ENCODE results near the gene ITPKC. TPM values are rescaled to one million over a fixed set of nuclear protein-coding genes. Genes with fewer than 3 reads are reported as not detected.
"Not testable (repeated sequence)": the region's sequence is repeated elsewhere in the genome, so short reads cannot be mapped to it uniquely, and the experiment has no call there.

Gene ITPKC
- total RNA-seq, 2 experiments from 2014 or later: 4.7 to 5.3 TPM

DNA sequence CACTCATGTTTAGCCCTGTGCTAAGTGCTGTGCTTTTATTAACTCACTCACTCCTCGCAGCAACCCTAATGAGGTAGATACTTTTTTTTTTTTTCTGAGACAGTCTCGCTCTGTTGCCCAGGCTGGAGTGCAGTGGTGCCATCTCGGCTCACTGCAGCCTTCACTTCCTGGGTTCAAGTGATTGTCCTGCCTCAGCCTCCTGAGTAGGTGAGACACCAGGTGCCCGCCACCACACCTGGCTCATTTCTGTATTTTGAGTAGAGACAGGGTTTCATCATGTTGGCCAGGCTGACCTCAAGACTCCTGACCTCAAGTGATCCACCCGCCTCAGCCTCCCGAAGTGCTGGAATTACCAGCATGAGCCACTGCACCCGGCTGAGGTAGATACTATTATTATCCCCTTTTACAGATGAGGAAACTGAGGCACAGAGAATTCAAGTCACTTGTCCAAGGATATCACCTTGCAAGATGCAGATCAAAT, 2.5 kb downstream of the ITPKC start:
- CTCF ChIA-PET: interaction anchor here (0.9 kb wide), 1 partner anchor 8 kb away, joined by 3 read pairs; no protein-coding TSS in a partner anchor
- DNase-seq: no peak

GRCh38 chr19:40721140-40721486, 4.2 kb downstream of the ITPKC start:
- H3K36me3 Mint-ChIP-seq (ENCODE audit: low read depth): peaks cover 22% of the 10 kb centered on the region
- ATAC-seq: no peak
- no peaks in the 10 kb centered on the region for H3K27me3 Mint-ChIP-seq (ENCODE audit: low read depth)
- CTCF ChIA-PET: no interaction called here
- no peak overlapping the region for H3K4me3 Mint-ChIP-seq
- no peak for DNase-seq
- H3K27ac Mint-ChIP-seq: no peak overlapping the region
- H3K9me3 Mint-ChIP-seq (ENCODE audit: insufficient read depth): no peaks in the 10 kb centered on the region
- POLR2A ChIA-PET: no interaction called here
- H3K4me1 Mint-ChIP-seq (ENCODE audit: low read depth): peaks cover 31% of the 10 kb centered on the region

More for the DNA sequence above, 2.5 kb downstream of the ITPKC start:
- Mint-ChIP-seq H3K4me3 (peak overlapping the region; percentile 5), H3K36me3 (ENCODE audit: low read depth) (peaks cover 16% of the 10 kb centered on the region), H3K4me1 (ENCODE audit: low read depth) (peaks cover 46% of the 10 kb centered on the region), H3K27ac (peak overlapping the region; percentile 11), H3K27me3 (ENCODE audit: low read depth) (no peaks in the 10 kb centered on the region), H3K9me3 (ENCODE audit: insufficient read depth) (no peaks in the 10 kb centered on the region)
- POLR2A ChIA-PET: no interaction called here
- ATAC-seq: no peak

- DNase-seq: no peak
- Mint-ChIP-seq H3K4me1 (ENCODE audit: low read depth) (peaks cover 26% of the 10 kb centered on the region), H3K27me3 (ENCODE audit: low read depth) (no peaks in the 10 kb centered on the region), H3K27ac (no peak overlapping the region), H3K4me3 (no peak overlapping the region), H3K9me3 (ENCODE audit: insufficient read depth) (no peaks in the 10 kb centered on the region), H3K36me3 (ENCODE audit: low read depth) (peaks cover 27% of the 10 kb centered on the region)
- no peak for ATAC-seq
- POLR2A ChIA-PET: interaction anchor here (1.0 kb wide), 1 partner anchor 22 kb away, joined by 3 read pairs; no protein-coding TSS in a partner anchor
- CTCF ChIA-PET: no interaction called here
These were observed 5.2 kb downstream of the ITPKC start for GRCh38 chr19:40721936-40722661.

DNA sequence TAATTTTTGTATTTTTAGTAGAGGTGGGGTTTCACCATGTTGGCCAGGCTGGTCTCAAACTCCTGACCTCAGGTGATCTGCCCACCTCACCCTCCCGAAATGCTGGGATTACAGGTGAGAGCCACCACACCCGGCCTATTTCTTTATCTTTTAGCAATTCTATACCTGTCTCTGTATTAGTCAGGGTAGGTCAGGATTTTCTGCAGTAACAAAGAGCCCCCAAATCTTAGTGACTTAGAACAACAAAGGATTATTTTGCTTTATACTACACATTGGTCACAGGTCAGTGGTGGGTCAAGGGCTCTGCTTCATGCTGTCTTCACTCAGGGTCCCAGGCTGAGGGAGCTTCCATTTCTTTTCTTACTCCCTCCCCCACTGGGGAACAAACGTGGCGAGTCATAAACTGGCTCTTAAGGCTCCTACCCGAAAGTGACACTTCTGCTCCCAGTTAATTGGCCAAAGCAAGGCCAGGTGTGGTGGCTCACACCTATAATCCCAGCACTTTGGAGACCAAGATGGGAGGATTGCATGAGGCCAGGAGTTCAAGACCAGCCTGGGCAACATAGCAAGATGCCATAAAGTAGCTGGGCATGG, 6.8 kb downstream of the ITPKC start:
- H3K9me3 Mint-ChIP-seq (ENCODE audit: insufficient read depth): no peaks in the 10 kb centered on the region
- ATAC-seq: no peak
- ChIA-PET CTCF (no interaction called here), POLR2A (no interaction called here)
- H3K4me3 Mint-ChIP-seq: no peak overlapping the region
- peaks cover 30% of the 10 kb centered on the region for H3K36me3 Mint-ChIP-seq (ENCODE audit: low read depth)
- no peaks in the 10 kb centered on the region for H3K27me3 Mint-ChIP-seq (ENCODE audit: low read depth)
- H3K4me1 Mint-ChIP-seq (ENCODE audit: low read depth): peaks cover 17% of the 10 kb centered on the region
- H3K27ac Mint-ChIP-seq: no peak overlapping the region
- DNase-seq: no peak

DNA sequence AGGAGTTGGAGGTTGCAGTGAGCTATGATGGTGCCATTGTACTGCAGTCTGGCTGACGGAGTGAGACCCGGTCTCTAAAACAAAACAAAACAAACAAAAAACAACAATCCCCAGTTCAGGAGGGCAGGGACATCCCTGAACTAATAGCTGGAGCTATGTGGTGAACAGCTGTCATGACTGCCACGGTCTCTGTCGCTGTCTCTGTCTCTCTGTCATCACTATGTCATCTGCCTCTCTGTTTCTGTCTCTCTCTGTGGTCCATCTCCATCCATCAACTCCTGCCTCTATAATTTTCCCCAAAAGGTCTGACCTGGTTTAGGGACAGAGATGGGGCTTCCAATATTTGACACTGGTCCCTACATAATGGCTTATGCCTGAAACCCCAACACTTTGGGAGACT, 7.4 kb downstream of the ITPKC start:
- H3K27me3 Mint-ChIP-seq (ENCODE audit: low read depth): no peaks in the 10 kb centered on the region
- peaks cover 30% of the 10 kb centered on the region for H3K36me3 Mint-ChIP-seq (ENCODE audit: low read depth)
- no peak overlapping the region for H3K4me3 Mint-ChIP-seq
- no peaks in the 10 kb centered on the region for H3K9me3 Mint-ChIP-seq (ENCODE audit: insufficient read depth)
- peaks cover 13% of the 10 kb centered on the region for H3K4me1 Mint-ChIP-seq (ENCODE audit: low read depth)
- no peak overlapping the region for H3K27ac Mint-ChIP-seq
- POLR2A ChIA-PET: no interaction called here
- CTCF ChIA-PET: no interaction called here
- DNase-seq: no peak
- ATAC-seq: no peak

DNA sequence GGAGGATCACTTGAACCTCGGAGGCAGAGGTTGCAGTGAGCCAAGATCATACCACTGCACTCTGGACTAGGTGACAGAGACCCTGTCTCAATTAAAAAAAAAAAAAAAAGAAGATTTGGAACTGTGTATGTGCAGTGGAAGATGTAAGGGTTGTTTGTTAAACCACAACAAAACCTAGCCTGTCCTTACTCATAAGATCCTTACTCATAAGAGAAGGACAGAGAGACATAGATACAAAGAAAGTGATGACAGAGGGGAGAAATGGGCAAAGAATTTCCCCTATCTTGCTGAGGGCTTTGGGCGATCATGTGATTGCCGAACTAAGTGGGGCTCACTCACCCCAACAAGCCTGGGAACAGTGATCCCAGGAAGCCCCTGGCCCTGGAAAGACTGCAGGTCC, 7.9 kb downstream of the ITPKC start:
- Mint-ChIP-seq H3K27me3 (ENCODE audit: low read depth) (no peaks in the 10 kb centered on the region), H3K4me3 (no peak overlapping the region), H3K4me1 (ENCODE audit: low read depth) (peaks cover 9% of the 10 kb centered on the region), H3K36me3 (ENCODE audit: low read depth) (peaks cover 30% of the 10 kb centered on the region), H3K9me3 (ENCODE audit: insufficient read depth) (no peaks in the 10 kb centered on the region), H3K27ac (no peak overlapping the region)
- ATAC-seq (no peak), DNase-seq (no peak)
- ChIA-PET POLR2A (no interaction called here), CTCF (no interaction called here)

DNA sequence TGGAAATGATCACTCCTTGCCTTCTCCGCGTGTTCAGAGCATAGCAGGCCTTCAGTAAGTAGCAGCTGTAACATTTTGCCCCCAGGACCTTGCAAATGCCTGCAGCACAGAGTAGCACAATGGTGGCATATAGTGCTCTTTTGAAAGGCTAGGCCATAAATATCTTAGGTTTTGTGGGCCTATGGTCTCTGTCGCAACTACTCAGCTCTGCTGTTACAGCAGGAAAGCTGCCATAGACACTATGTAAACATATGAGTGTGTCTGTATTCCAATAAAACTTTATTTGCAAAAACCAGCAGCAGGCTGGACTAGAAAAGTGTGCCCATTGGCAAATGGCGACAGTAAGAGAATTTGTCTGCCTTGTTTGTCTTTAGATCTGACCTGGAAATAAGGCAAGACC, 9.4 kb downstream of the ITPKC start:
- no peaks in the 10 kb centered on the region for H3K9me3 Mint-ChIP-seq (ENCODE audit: insufficient read depth)
- no peak overlapping the region for H3K27ac Mint-ChIP-seq
- ATAC-seq: no peak
- DNase-seq: no peak
- H3K27me3 Mint-ChIP-seq (ENCODE audit: low read depth): no peaks in the 10 kb centered on the region
- ChIA-PET POLR2A (interaction anchor here (1.0 kb wide), 1 partner anchor 9 kb away, joined by 3 read pairs; the partner anchor contains the start of genes COQ8B and ITPKC), CTCF (no interaction called here)
- H3K36me3 Mint-ChIP-seq (ENCODE audit: low read depth): peaks cover 29% of the 10 kb centered on the region
- no peak overlapping the region for H3K4me3 Mint-ChIP-seq
- no peaks in the 10 kb centered on the region for H3K4me1 Mint-ChIP-seq (ENCODE audit: low read depth)

GRCh38 chr19:40730065-40730464, 13.2 kb downstream of the ITPKC start:
- H3K4me3 Mint-ChIP-seq; H3K27me3 Mint-ChIP-seq (ENCODE audit: low read depth); DNase-seq; H3K4me1 Mint-ChIP-seq (ENCODE audit: low read depth); H3K9me3 Mint-ChIP-seq (ENCODE audit: insufficient read depth); ATAC-seq; H3K27ac Mint-ChIP-seq: not testable (repeated sequence)
- H3K36me3 Mint-ChIP-seq (ENCODE audit: low read depth): peaks cover 27% of the 10 kb centered on the region
- CTCF ChIA-PET: interaction anchor here (1.6 kb wide), 1 partner anchor 95 kb away, joined by 4 read pairs; no protein-coding TSS in a partner anchor
- POLR2A ChIA-PET: interaction anchor here (0.7 to 1.2 kb wide), 3 partner anchors 11 to 14 kb away, joined by 3 read pairs; partner anchors contain the start of genes COQ8B and ITPKC

GRCh38 chr19:40732304-40732703, 15.4 kb downstream of the ITPKC start:
- H3K9me3 Mint-ChIP-seq (ENCODE audit: insufficient read depth); H3K4me1 Mint-ChIP-seq (ENCODE audit: low read depth); CTCF ChIA-PET; DNase-seq; POLR2A ChIA-PET; H3K4me3 Mint-ChIP-seq; H3K27ac Mint-ChIP-seq; ATAC-seq; H3K27me3 Mint-ChIP-seq (ENCODE audit: low read depth): not testable (repeated sequence)
- H3K36me3 Mint-ChIP-seq (ENCODE audit: low read depth): peaks cover 20% of the 10 kb centered on the region

DNA sequence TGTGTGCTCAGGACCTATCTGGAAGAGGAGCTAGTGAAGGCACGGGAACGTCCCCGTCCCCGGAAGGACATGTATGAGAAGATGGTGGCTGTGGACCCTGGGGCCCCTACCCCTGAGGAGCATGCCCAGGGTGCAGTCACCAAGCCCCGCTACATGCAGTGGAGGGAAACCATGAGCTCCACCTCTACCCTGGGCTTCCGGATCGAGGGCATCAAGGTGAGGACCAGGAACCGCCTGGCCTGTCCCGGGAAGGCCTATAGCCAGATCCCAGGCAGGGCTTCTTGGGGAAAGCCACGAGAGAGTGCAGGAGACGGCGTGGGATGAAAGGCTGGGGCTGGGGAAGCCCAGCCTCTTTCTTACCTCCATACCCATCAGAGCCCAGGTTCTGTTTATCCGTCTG, 16.2 kb downstream of the ITPKC start:
- ChIA-PET CTCF (interaction anchor here (1.0 to 1.8 kb wide), 3 partner anchors 9 to 65 kb away, joined by 3 to 9 read pairs (median 3); partner anchors contain the start of gene EGLN2), POLR2A (interaction anchor here (1.3 kb wide), 1 partner anchor 17 kb away, joined by 3 read pairs; the partner anchor contains the start of genes COQ8B and ITPKC)
- Mint-ChIP-seq H3K27ac (no peak overlapping the region), H3K36me3 (ENCODE audit: low read depth) (peaks cover 21% of the 10 kb centered on the region), H3K27me3 (ENCODE audit: low read depth) (no peaks in the 10 kb centered on the region), H3K4me3 (no peak overlapping the region), H3K9me3 (ENCODE audit: insufficient read depth) (no peaks in the 10 kb centered on the region), H3K4me1 (ENCODE audit: low read depth) (no peaks in the 10 kb centered on the region)
- DNase-seq (no peak), ATAC-seq (no peak)

- H3K4me1 Mint-ChIP-seq (ENCODE audit: low read depth): no peaks in the 10 kb centered on the region
- H3K9me3 Mint-ChIP-seq (ENCODE audit: insufficient read depth): no peaks in the 10 kb centered on the region
- no peaks in the 10 kb centered on the region for H3K27me3 Mint-ChIP-seq (ENCODE audit: low read depth)
- DNase-seq (no peak), ATAC-seq (no peak)
- peaks cover 24% of the 10 kb centered on the region for H3K36me3 Mint-ChIP-seq (ENCODE audit: low read depth)
- CTCF ChIA-PET: no interaction called here
- H3K27ac Mint-ChIP-seq: peak overlapping the region; percentile 17
- POLR2A ChIA-PET: no interaction called here
- H3K4me3 Mint-ChIP-seq: no peak overlapping the region
These were observed 18.3 kb downstream of the ITPKC start for GRCh38 chr19:40735013-40735771.

DNA sequence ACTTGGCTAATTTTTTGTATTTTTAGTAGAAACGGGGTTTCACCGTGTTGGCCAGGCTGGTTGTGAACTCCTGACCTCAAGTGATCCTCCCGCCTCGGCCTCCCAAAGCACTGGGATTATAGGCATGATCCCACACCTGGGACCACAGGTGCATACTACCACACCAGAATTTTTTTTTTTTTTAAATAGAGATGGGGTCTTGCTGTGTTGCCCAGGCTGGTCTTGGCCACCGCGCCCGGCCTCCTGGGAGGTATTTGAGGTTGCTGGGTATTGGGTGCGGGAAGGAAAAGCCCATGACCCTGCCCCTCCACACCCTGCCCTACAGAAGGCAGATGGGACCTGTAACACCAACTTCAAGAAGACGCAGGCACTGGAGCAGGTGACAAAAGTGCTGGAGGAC, 19.7 kb downstream of the ITPKC start:
- Mint-ChIP-seq H3K36me3 (ENCODE audit: low read depth) (peaks cover 19% of the 10 kb centered on the region), H3K4me3 (no peak overlapping the region), H3K9me3 (ENCODE audit: insufficient read depth) (no peaks in the 10 kb centered on the region), H3K27ac (no peak overlapping the region), H3K27me3 (ENCODE audit: low read depth) (no peaks in the 10 kb centered on the region), H3K4me1 (ENCODE audit: low read depth) (no peaks in the 10 kb centered on the region)
- ATAC-seq (no peak), DNase-seq (no peak)
- CTCF ChIA-PET: no interaction called here
- POLR2A ChIA-PET: no interaction called here

Measured in activated CD8-positive, alpha-beta T cell treated with anti-CD3 and anti-CD28 coated beads, Interleukin-2, amount 10 ng/mL, durations not matched to agents 7 days and 5 days (primary cell).